Fibroblast of lung (primary cell): ENCODE measurements around the gene TUBB2A. TPM values are rescaled to one million over a fixed set of nuclear protein-coding genes. Genes with fewer than 3 reads are reported as not detected.

ENCODE experiments used
- DNase-seq, 2 donors: peaks; one replicate each; pipeline versions ENCODE4 v3.0.0 to v3.0.0-alpha.2; 2010; ENCODE audit warnings: low read depth in 2 of 2
- H2AFZ ChIP-seq: 2 replicates; pipeline ENCODE4 v1.5.1; 2012; ENCODE audit warnings: low read length, control low read depth, inconsistent platforms
- H3K27ac ChIP-seq: 2 replicates; pipeline ENCODE4 v1.5.1; 2011; ENCODE audit warnings: low read length, control low read depth; ENCODE audit not compliant: insufficient read depth
- H3K27me3 ChIP-seq: 2 replicates; pipeline ENCODE4 v1.5.1; 2011; ENCODE audit warnings: mild to moderate bottlenecking, low read length; ENCODE audit not compliant: control insufficient read depth, insufficient read depth
- H3K36me3 ChIP-seq: 2 replicates; pipeline ENCODE4 v1.5.1; 2011; ENCODE audit warnings: low read length; ENCODE audit not compliant: control insufficient read depth, insufficient read depth
- H3K4me1 ChIP-seq: 2 replicates; pipeline ENCODE4 v1.5.1; 2011; ENCODE audit warnings: low read length; ENCODE audit not compliant: control insufficient read depth, insufficient read depth; ENCODE audit errors: extremely low read depth
- H3K4me2 ChIP-seq: 2 replicates; pipeline ENCODE4 v1.5.1; 2011; ENCODE audit warnings: low read length, control low read depth; ENCODE audit not compliant: insufficient read depth; ENCODE audit errors: extremely low read depth
- H3K4me3 ChIP-seq, 4 experiments: fragments of 200-600 bp in 1 of 4; sonication (generic) in 1 of 4; replicated peaks in 1 of 4; 2 replicates each; pipeline ENCODE4 v1.5.1; 2011 to 2016; ENCODE audit warnings: low read length in 4 of 4, low read depth in 3 of 4, mild to moderate bottlenecking in 3 of 4, control low read depth in 2 of 4, inconsistent platforms in 1 of 4, mixed read lengths in 1 of 4; ENCODE audit not compliant: insufficient read depth in 1 of 4; ENCODE audit errors: control extremely low read depth in 1 of 4
- H3K79me2 ChIP-seq: 2 replicates; pipeline ENCODE4 v1.5.1; 2012; ENCODE audit warnings: mild to moderate bottlenecking, low read length, inconsistent platforms; ENCODE audit not compliant: control insufficient read depth, insufficient read depth
- H3K9ac ChIP-seq: 2 replicates; pipeline ENCODE4 v1.5.1; 2011; ENCODE audit warnings: mild to moderate bottlenecking, low read length, control low read depth; ENCODE audit not compliant: insufficient read depth
- H3K9me3 ChIP-seq: 2 replicates; pipeline ENCODE4 v1.5.1; 2012; ENCODE audit warnings: low read depth, low read length; ENCODE audit not compliant: control insufficient read depth, insufficient read depth
- H4K20me1 ChIP-seq: 2 replicates; pipeline ENCODE4 v1.5.1; 2011; ENCODE audit warnings: low read length; ENCODE audit not compliant: control insufficient read depth, insufficient read depth; ENCODE audit errors: extremely low read depth
- CTCF ChIP-seq, 2 donors: IDR thresholded peaks in 1 of 2; conservative IDR thresholded peaks in 1 of 2; 1 replicate in 1 of 2; 2 replicates in 1 of 2; pipeline ENCODE4 v1.5.1; 2011 to 2012; ENCODE audit warnings: low read length in 2 of 2, control low read depth in 1 of 2, inconsistent platforms in 1 of 2, low read depth in 1 of 2, mild to moderate bottlenecking in 1 of 2
- EZH2 ChIP-seq: IDR thresholded peaks from 2 replicates; pipeline ENCODE4 v1.5.1; 2012; ENCODE audit warnings: low read length, control low read depth, mild to moderate bottlenecking; ENCODE audit errors: missing control alignments
- polyA plus RNA-seq, 2 donors: library from polyadenylated mRNA; depleted of rRNA in 1 of 2; stranded (reverse) in 1 of 2; unstranded in 1 of 2; fragments of >200 nt; gene quantifications; 2 replicates each; pipeline ENCODE4 v1.2.1, GENCODE V29; 2011 to 2012; ENCODE audit warnings: missing spikeins in 1 of 2
- total RNA-seq: library from RNA; depleted of rRNA; stranded (reverse); fragments of >200 nt; gene quantifications from 2 replicates; pipeline ENCODE4 v1.2.1, GENCODE V29; 2014

Gene TUBB2A
- total and polyA plus RNA-seq, 2 donors (not counting 1 experiment from before 2014, with no cell fraction given) = 54.3 to 133 TPM

DNA sequence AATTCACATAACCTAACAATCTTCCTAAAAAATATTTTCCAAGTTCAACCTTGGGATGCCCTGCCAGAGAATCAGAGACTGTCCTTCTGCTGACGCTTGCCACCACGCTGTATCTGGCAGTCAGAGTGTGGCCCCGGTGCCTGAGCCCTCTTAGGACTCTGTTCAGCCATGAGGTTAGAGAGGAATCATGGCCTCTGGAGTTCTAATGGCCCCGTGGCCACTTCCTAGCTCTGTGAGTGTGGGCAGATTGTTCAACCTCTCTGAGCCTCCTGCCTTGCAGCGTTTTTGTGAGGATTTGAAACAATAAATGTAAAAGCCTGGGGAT is 36.6 kb downstream of the TUBB2A start:
- no peak for DNase-seq
- Histone ChIP-seq H3K79me2 (no peaks in the 10 kb centered on the region), H3K27me3 (no peaks in the 10 kb centered on the region), H3K4me2 (no peak overlapping the region), H3K4me1 (no peaks in the 10 kb centered on the region), H3K36me3 (no peaks in the 10 kb centered on the region), H3K27ac (no peak overlapping the region), H3K4me3 (no peak overlapping the region), H2AFZ (no peak overlapping the region), H3K9me3 (no peaks in the 10 kb centered on the region), H4K20me1 (no peaks in the 10 kb centered on the region), H3K9ac (no peak overlapping the region)
- no peak for TF ChIP-seq EZH2

DNA sequence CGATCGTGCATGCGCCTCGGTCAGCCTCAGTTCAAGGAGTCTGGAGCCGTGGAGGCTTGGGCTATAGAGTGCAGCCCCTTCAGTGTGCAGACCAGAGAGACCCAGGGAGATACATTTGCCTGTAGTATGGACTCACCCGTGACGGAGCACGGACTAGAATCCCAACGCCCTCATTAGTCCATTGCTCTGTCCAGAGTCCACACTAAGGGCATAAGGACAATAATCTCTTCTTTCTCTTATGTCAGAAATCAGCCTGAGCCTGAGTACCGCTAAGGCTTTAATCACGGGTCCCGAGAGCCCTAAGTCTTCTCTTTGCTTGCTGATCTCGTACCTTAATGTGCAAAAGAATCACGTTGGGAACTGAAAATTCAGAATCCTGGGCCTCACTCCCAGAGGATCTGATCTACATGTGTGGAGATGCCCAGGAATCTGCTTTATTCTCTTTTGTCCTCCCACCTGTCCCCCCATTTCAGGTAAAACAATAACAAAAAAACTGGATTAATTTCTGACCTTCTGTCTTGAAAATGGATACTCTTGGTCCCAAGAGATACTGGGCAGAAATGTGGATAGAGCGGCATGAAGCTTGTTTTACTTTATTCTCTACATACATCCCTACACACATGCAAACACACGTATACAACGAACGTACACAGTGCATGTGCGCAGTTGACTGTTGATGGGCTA is 38.2 kb downstream of the TUBB2A start:
- no peak for TF ChIP-seq CTCF (conservative IDR thresholded peaks at IDR 0.05 in 1 of 2, IDR thresholded peaks at IDR 0.05 in 1 of 2; ENCODE audit: low read depth in 1 of 2, low read length in 2 of 2)
- no peak for TF ChIP-seq EZH2
- H3K4me2 ChIP-seq = peak overlapping the region; percentile 88
- H3K27ac ChIP-seq = peak overlapping the region; percentile 92
- H3K27me3 ChIP-seq = no peaks in the 10 kb centered on the region
- no peaks in the 10 kb centered on the region for H3K9me3 ChIP-seq
- H2AFZ ChIP-seq = peak overlapping the region; percentile 92
- no peaks in the 10 kb centered on the region for H4K20me1 ChIP-seq
- DNase-seq = peak; percentile 35 to 44
- H3K9ac ChIP-seq = peak overlapping the region; percentile 91
- H3K4me3 ChIP-seq = peak overlapping the region; percentile 74 to 92 (median 82)
- peaks cover 2% of the 10 kb centered on the region for H3K36me3 ChIP-seq
- H3K79me2 ChIP-seq = no peaks in the 10 kb centered on the region
- no peaks in the 10 kb centered on the region for H3K4me1 ChIP-seq

DNA sequence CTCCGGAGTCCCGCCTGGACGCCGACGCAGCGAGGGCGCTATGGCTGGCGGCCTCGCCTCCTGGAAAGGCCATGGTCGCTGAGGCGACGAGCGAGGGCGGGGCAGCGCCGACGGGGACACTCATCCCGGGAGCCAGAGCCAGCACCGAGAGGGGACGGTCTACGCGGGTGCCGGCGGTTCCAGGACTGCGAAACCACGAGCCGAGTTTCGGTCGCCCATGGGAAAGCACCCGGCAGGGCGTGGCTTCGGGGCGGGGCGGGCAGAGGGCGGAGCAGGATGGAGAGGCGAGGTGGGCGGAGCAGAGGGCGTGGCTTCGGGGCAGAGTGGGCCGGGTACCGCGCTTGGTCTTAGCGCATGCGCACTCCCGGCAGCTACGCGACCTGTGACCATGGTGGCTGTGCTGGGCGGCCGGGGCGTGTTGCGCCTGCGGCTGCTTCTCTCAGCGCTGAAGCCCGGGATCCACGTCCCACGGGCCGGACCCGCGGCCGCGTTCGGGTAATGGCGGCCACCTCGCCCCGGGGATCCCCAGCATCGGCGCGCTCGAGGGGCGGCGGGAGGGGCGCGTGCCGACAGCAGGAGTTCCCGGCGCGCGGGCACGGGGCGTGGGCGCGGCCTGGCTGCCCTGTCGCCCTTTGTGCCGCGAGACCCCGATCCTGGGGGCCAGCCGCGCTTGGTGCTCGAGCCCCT is 38.8 kb downstream of the TUBB2A start, which contains the start of gene BPHL:
Gene BPHL (plus strand): TSS at position 359 of the 687 bp plus-strand sequence. CDS start 30 bp downstream, at position 389.
- Histone ChIP-seq H4K20me1 (no peaks in the 10 kb centered on the region), H3K36me3 (peaks cover 2% of the 10 kb centered on the region), H3K27me3 (no peaks in the 10 kb centered on the region), H3K4me2 (peak within 1 kb of the TSS; percentile 88), H3K9me3 (no peaks in the 10 kb centered on the region), H3K9ac (peak within 1 kb of the TSS; percentile 91), H3K4me1 (no peaks in the 10 kb centered on the region), H3K79me2 (no peaks in the 10 kb centered on the region), H3K27ac (peak within 1 kb of the TSS; percentile 92), H3K4me3 (peak within 1 kb of the TSS; percentile 74 to 92 (median 82)), H2AFZ (peak within 1 kb of the TSS; percentile 94)
- peak; percentile 83 to 92 for DNase-seq
- TF ChIP-seq EZH2 (no peak), CTCF (conservative IDR thresholded peaks at IDR 0.05 in 1 of 2, IDR thresholded peaks at IDR 0.05 in 1 of 2; ENCODE audit: low read depth in 1 of 2, low read length in 2 of 2) (no peak)
